Measurements from ENCODE around the gene SIGLEC6. TPM values are rescaled to one million over a fixed set of nuclear protein-coding genes. Genes with fewer than 3 reads are reported as not detected.

Gene SIGLEC6
- total RNA-seq, 1 donor from 2014 or later = 1.2 TPM

GRCh38 chr19:51552996-51553725 is 21.7 kb upstream of the SIGLEC6 start:
- no peak for DNase-seq (ENCODE audit: extremely low spot score in 2 of 2)
- H3K27me3 ChIP-seq = no peaks in the 10 kb centered on the region
- H3K27ac ChIP-seq = no peak overlapping the region
- no peaks in the 10 kb centered on the region for H3K9me3 ChIP-seq
- no peaks in the 10 kb centered on the region for H3K36me3 ChIP-seq
- H3K4me1 ChIP-seq = no peaks in the 10 kb centered on the region
- intact Hi-C loops (cut with DNase I) = no loop called here
- H3K4me3 ChIP-seq = no peak overlapping the region
- TF ChIP-seq CTCF (IDR thresholded peaks at IDR 0.05) (no peak), POLR2A (IDR thresholded peaks at IDR 0.05) (no peak), POLR2AphosphoS5 (IDR thresholded peaks at IDR 0.05; ENCODE audit: insufficient read depth in 1 of 2, low read depth in 1 of 2) (no peak)

GRCh38 chr19:51552608-51552995 is 21.1 kb upstream of the SIGLEC6 start:
- no peaks in the 10 kb centered on the region for H3K27me3 ChIP-seq
- H3K27ac ChIP-seq = no peak overlapping the region
- no peak for TF ChIP-seq CTCF (IDR thresholded peaks at IDR 0.05)
- no peak for TF ChIP-seq POLR2A (IDR thresholded peaks at IDR 0.05)
- H3K36me3 ChIP-seq = no peaks in the 10 kb centered on the region
- no peaks in the 10 kb centered on the region for H3K9me3 ChIP-seq
- no peak for DNase-seq (ENCODE audit: extremely low spot score in 2 of 2)
- no peaks in the 10 kb centered on the region for H3K4me1 ChIP-seq
- H3K4me3 ChIP-seq = no peak overlapping the region
- intact Hi-C loops (cut with DNase I) = no loop called here

- TF ChIP-seq POLR2AphosphoS5 (IDR thresholded peaks at IDR 0.05; ENCODE audit: insufficient read depth in 1 of 2, low read depth in 1 of 2) (no peak), POLR2A (IDR thresholded peaks at IDR 0.05) (no peak), CTCF (IDR thresholded peaks at IDR 0.05) (no peak)
- H3K9me3 ChIP-seq = no peaks in the 10 kb centered on the region
- H3K27me3 ChIP-seq = no peaks in the 10 kb centered on the region
Observed at GRCh38 chr19:51551673-51552432, 20.4 kb upstream of the SIGLEC6 start.

GRCh38 chr19:51550848-51551672 is 19.6 kb upstream of the SIGLEC6 start:
- intact Hi-C loops (cut with DNase I) = no loop called here
- Histone ChIP-seq H3K27me3 (no peaks in the 10 kb centered on the region), H3K27ac (no peak overlapping the region), H3K4me3 (no peak overlapping the region), H3K4me1 (no peaks in the 10 kb centered on the region), H3K9me3 (no peaks in the 10 kb centered on the region), H3K36me3 (no peaks in the 10 kb centered on the region)
- DNase-seq (ENCODE audit: extremely low spot score in 2 of 2) = no peak
- TF ChIP-seq POLR2A (IDR thresholded peaks at IDR 0.05) (no peak), CTCF (IDR thresholded peaks at IDR 0.05) (no peak), POLR2AphosphoS5 (IDR thresholded peaks at IDR 0.05; ENCODE audit: insufficient read depth in 1 of 2, low read depth in 1 of 2) (no peak)

More at GRCh38 chr19:51551673-51552432, 20.4 kb upstream of the SIGLEC6 start:
- DNase-seq (ENCODE audit: extremely low spot score in 2 of 2) = no peak
- Histone ChIP-seq H3K27ac (no peak overlapping the region), H3K4me3 (no peak overlapping the region), H3K4me1 (no peaks in the 10 kb centered on the region), H3K36me3 (no peaks in the 10 kb centered on the region)
- intact Hi-C loops (cut with DNase I) = no loop called here
